GM21390 (cell line): Measurements from ENCODE around the gene DNHD1.

Experiments used
- ATAC-seq: cut with Tn5 transposase; IDR thresholded peaks from one replicate; pipeline ENCODE4 v1.9.1; 2021; ENCODE audit not compliant: unreplicated experiment

Gene DNHD1

GRCh38 chr11:6587360-6587953 lies 90.4 kb downstream of the DNHD1 start:
- no peak for ATAC-seq

- no peak for ATAC-seq
Observed at GRCh38 chr11:6588018-6588417, 90.9 kb downstream of the DNHD1 start.

- ATAC-seq: no peak
Observed at GRCh38 chr11:6594142-6594768, 97.2 kb downstream of the DNHD1 start.

GRCh38 chr11:6596239-6596877 lies 99.3 kb downstream of the DNHD1 start:
- no peak for ATAC-seq

- no peak for ATAC-seq
Observed at GRCh38 chr11:6598555-6598954, 101.5 kb downstream of the DNHD1 start.

- ATAC-seq: no peak
Observed at GRCh38 chr11:6599449-6599848, 102.4 kb downstream of the DNHD1 start.

GRCh38 chr11:6599881-6600390 lies 102.9 kb downstream of the DNHD1 start:
- ATAC-seq: no peak

- no peak for ATAC-seq
Observed at GRCh38 chr11:6601041-6601461, 104.0 kb downstream of the DNHD1 start.

GRCh38 chr11:6602096-6602940 lies 105.2 kb downstream of the DNHD1 start:
- no peak for ATAC-seq

GRCh38 chr11:6603287-6604080 lies 106.4 kb downstream of the DNHD1 start, which contains the start of the genes ILK and RRP8:
ILK (plus strand) TSS chr11:6603774; CDS start chr11:6604272, 498 bp downstream.
RRP8 (minus strand) TSS chr11:6603616; CDS start chr11:6603502, 114 bp downstream.
- peak; percentile 75 for ATAC-seq

GRCh38 chr11:6604081-6604626 lies 107.1 kb downstream of the DNHD1 start:
- peak; percentile 36 for ATAC-seq

- no peak for ATAC-seq
Observed at GRCh38 chr11:6604790-6605189, 107.7 kb downstream of the DNHD1 start.

GRCh38 chr11:6606471-6607189 lies 109.5 kb downstream of the DNHD1 start:
- ATAC-seq: peak; percentile 37

GRCh38 chr11:6607190-6607795 lies 110.2 kb downstream of the DNHD1 start:
- no peak for ATAC-seq

- no peak for ATAC-seq
Observed at GRCh38 chr11:6608011-6608410, 110.9 kb downstream of the DNHD1 start.

GRCh38 chr11:6608726-6609501 lies 111.8 kb downstream of the DNHD1 start:
- no peak for ATAC-seq

GRCh38 chr11:6609502-6610015 lies 112.5 kb downstream of the DNHD1 start:
- no peak for ATAC-seq

- no peak for ATAC-seq
Observed at GRCh38 chr11:6610591-6610990, 113.5 kb downstream of the DNHD1 start.
